ENCODE results near the gene PHGDH. TPM values are rescaled to one million over a fixed set of nuclear protein-coding genes. Genes with fewer than 3 reads are reported as not detected.

PHGDH gene
- total and polyA plus RNA-seq, 2 donors (not counting 3 experiments of a cell fraction or from before 2014, with no cell fraction given) = 37.9 to 120 TPM

DNA sequence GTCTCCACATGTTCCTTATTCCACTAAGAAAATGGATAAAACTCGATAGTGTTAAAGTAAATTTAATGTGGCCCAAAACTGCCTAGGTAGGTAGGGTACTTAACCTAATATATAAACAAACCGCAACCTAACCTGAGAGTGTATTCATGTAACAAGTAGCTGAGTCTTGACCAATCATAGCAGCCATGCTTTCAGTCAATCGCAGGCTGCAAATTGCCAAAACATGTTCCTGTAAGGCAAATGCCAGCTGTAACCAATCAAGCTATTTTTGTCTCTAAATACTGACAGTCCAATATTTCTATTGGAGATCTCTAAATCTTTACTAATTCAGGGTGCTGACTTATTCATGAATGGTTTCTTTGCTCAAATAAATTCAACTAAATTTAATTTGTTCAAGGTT, 60.0 kb downstream of the PHGDH start:
- Histone ChIP-seq H2AFZ (ENCODE audit: low read depth, low read length) (no peak overlapping the region), H3K4me1 (ENCODE audit: control insufficient read depth, extremely low read depth, insufficient read depth, low read length) (no peaks in the 10 kb centered on the region), H3K9ac (replicated peaks; ENCODE audit: extremely low read depth, insufficient read depth, low read length) (no peak overlapping the region), H3K36me3 (ENCODE audit: control insufficient read depth in 2 of 2, extremely low read depth in 1 of 2, insufficient read depth in 2 of 2, low read length in 2 of 2) (no peaks in the 10 kb centered on the region), H3K4me2 (ENCODE audit: insufficient read depth, low read length) (no peak overlapping the region), H3K9me1 (replicated peaks; ENCODE audit: control insufficient read depth, extremely low read depth, insufficient read depth, low read length) (no peaks in the 10 kb centered on the region), H3K9me3 (replicated peaks; ENCODE audit: control insufficient read depth, insufficient read depth, low read length) (no peaks in the 10 kb centered on the region), H3K4me3 (replicated peaks in 1 of 3; ENCODE audit: insufficient read depth in 1 of 3, low read depth in 1 of 3, low read length in 3 of 3) (no peak overlapping the region), H3K27ac (ENCODE audit: insufficient read depth, low read depth, low read length) (no peak overlapping the region), H3K79me2 (ENCODE audit: control insufficient read depth, insufficient read depth, low read length) (no peaks in the 10 kb centered on the region), H4K20me1 (replicated peaks; ENCODE audit: control insufficient read depth, extremely low read depth, insufficient read depth, low read length) (no peaks in the 10 kb centered on the region), H3K27me3 (ENCODE audit: control insufficient read depth in 2 of 2, insufficient read depth in 2 of 2, low read length in 2 of 2) (peaks cover 26% of the 10 kb centered on the region in 2 experiments)
- FAIRE-seq (no peak), DNase-seq (ENCODE audit: low read depth, low spot score) (no peak)
- intact Hi-C loops (cut with micrococcal nuclease) = no loop called here
- dilution Hi-C loops (cut with MboI; ENCODE audit: extremely low pct_ligation_motif_present, low sequenced_read_pairs) = no loop called here
- TF ChIP-seq FOS (IDR thresholded peaks at IDR 0.05; ENCODE audit: borderline replicate concordance, insufficient read depth, low read length) (no peak), JUN (IDR thresholded peaks at IDR 0.05; ENCODE audit: borderline replicate concordance, insufficient read depth, insufficient read length, low read depth) (no peak), EZH2 (IDR thresholded peaks at IDR 0.05; ENCODE audit: borderline replicate concordance, low read depth, low read length, severe bottlenecking) (no peak), POLR2A (IDR thresholded peaks at IDR 0.05; ENCODE audit: low read depth, low read length) (no peak), GATA2 (IDR thresholded peaks at IDR 0.05; ENCODE audit: insufficient read depth, insufficient read length, low read depth, low read length) (no peak), MYC (IDR thresholded peaks at IDR 0.05; ENCODE audit: low read depth, low read length) (no peak), POLR2AphosphoS5 (IDR thresholded peaks at IDR 0.05; ENCODE audit: insufficient read depth, low read depth, low read length) (no peak)
- TF ChIP-seq, protein P1, sequence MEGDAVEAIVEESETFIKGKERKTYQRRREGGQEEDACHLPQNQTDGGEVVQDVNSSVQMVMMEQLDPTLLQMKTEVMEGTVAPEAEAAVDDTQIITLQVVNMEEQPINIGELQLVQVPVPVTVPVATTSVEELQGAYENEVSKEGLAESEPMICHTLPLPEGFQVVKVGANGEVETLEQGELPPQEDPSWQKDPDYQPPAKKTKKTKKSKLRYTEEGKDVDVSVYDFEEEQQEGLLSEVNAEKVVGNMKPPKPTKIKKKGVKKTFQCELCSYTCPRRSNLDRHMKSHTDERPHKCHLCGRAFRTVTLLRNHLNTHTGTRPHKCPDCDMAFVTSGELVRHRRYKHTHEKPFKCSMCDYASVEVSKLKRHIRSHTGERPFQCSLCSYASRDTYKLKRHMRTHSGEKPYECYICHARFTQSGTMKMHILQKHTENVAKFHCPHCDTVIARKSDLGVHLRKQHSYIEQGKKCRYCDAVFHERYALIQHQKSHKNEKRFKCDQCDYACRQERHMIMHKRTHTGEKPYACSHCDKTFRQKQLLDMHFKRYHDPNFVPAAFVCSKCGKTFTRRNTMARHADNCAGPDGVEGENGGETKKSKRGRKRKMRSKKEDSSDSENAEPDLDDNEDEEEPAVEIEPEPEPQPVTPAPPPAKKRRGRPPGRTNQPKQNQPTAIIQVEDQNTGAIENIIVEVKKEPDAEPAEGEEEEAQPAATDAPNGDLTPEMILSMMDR (IDR thresholded peaks at IDR 0.05; ENCODE audit: extremely low read depth in 1 of 2, insufficient read depth in 1 of 2, low read depth in 1 of 2, low read length in 2 of 2) = no peak
- TF ChIP-seq, protein P2, sequence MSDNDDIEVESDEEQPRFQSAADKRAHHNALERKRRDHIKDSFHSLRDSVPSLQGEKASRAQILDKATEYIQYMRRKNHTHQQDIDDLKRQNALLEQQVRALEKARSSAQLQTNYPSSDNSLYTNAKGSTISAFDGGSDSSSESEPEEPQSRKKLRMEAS (IDR thresholded peaks at IDR 0.05; ENCODE audit: insufficient read depth, insufficient read length) = no peak
- POLR2A ChIA-PET = no interaction called here
- CTCF ChIA-PET = interaction anchor here (1.3 to 1.5 kb wide), 2 partner anchors 28 to 37 kb away, joined by 3 to 5 read pairs; no protein-coding TSS in a partner anchor
- no TSS peak for BruUV-seq (replicated peaks)
